ENCODE data around the gene PSTPIP2.
A peak's percentile ranks its signal among the peaks of the same experiment; 100 is the strongest.

The PSTPIP2 gene

GRCh38 chr18:46035696-46036680, 36.1 kb downstream of the PSTPIP2 start:
- no peak for DNase-seq (ENCODE audit: low read depth in 2 of 2)

GRCh38 chr18:46034230-46034629, 37.8 kb downstream of the PSTPIP2 start:
- DNase-seq (ENCODE audit: low read depth in 2 of 2), result no peak

- DNase-seq (ENCODE audit: low read depth in 2 of 2), result no peak
Observed at GRCh38 chr18:46031741-46032140, 40.3 kb downstream of the PSTPIP2 start.

- no peak for DNase-seq (ENCODE audit: low read depth in 2 of 2)
Observed at GRCh38 chr18:46028536-46028891, 43.5 kb downstream of the PSTPIP2 start.

- no peak for DNase-seq (ENCODE audit: low read depth in 2 of 2)
Observed at GRCh38 chr18:46019936-46020335, 52.1 kb downstream of the PSTPIP2 start.

GRCh38 chr18:46013484-46014189, 58.4 kb downstream of the PSTPIP2 start:
- no peak for DNase-seq (ENCODE audit: low read depth in 2 of 2)

- no peak for DNase-seq (ENCODE audit: low read depth in 2 of 2)
Observed at GRCh38 chr18:46010676-46011075, 61.4 kb downstream of the PSTPIP2 start.

- DNase-seq (ENCODE audit: low read depth in 2 of 2), result no peak
Observed at GRCh38 chr18:46010050-46010449, 62.0 kb downstream of the PSTPIP2 start.

- no peak for DNase-seq (ENCODE audit: low read depth in 2 of 2)
Observed at GRCh38 chr18:46009125-46009840, 62.8 kb downstream of the PSTPIP2 start.

GRCh38 chr18:46008531-46008930, 63.5 kb downstream of the PSTPIP2 start:
- DNase-seq (ENCODE audit: low read depth in 2 of 2), result no peak

- DNase-seq (ENCODE audit: low read depth in 2 of 2), result no peak
Observed at GRCh38 chr18:46007165-46007564, 64.9 kb downstream of the PSTPIP2 start.

GRCh38 chr18:46002934-46003333, 69.1 kb downstream of the PSTPIP2 start:
- DNase-seq (ENCODE audit: low read depth in 2 of 2), result no peak

GRCh38 chr18:46001892-46002291, 70.2 kb downstream of the PSTPIP2 start:
- DNase-seq (ENCODE audit: low read depth in 2 of 2), result no peak

GRCh38 chr18:46001074-46001473, 71.0 kb downstream of the PSTPIP2 start:
- DNase-seq (ENCODE audit: low read depth in 2 of 2), result no peak

GRCh38 chr18:45999536-45999935, 72.5 kb downstream of the PSTPIP2 start:
- no peak for DNase-seq (ENCODE audit: low read depth in 2 of 2)

- DNase-seq (ENCODE audit: low read depth in 2 of 2), result no peak
Observed at GRCh38 chr18:45998244-45998643, 73.8 kb downstream of the PSTPIP2 start.

GRCh38 chr18:45997700-45998151, 74.3 kb downstream of the PSTPIP2 start:
- DNase-seq (ENCODE audit: low read depth in 2 of 2), result no peak

- no peak for DNase-seq (ENCODE audit: low read depth in 2 of 2)
Observed at GRCh38 chr18:45995461-45995860, 76.6 kb downstream of the PSTPIP2 start.

GRCh38 chr18:45993438-45993837, 78.6 kb downstream of the PSTPIP2 start:
- DNase-seq (ENCODE audit: low read depth in 2 of 2), result peak; percentile 70 to 74

GRCh38 chr18:45992527-45992926, 79.5 kb downstream of the PSTPIP2 start:
- peak; percentile 12 to 19 for DNase-seq (ENCODE audit: low read depth in 2 of 2)

GRCh38 chr18:45991788-45992187, 80.3 kb downstream of the PSTPIP2 start:
- no peak for DNase-seq (ENCODE audit: low read depth in 2 of 2)

All from fibroblast of skin of left quadriceps (primary cell).